Left renal pelvis (tissue), 4 donors: ENCODE data around the gene SLC4A5. TPM values are rescaled to one million over a fixed set of nuclear protein-coding genes. Genes with fewer than 3 reads are reported as not detected.
A peak's percentile ranks its signal among the peaks of the same experiment; 100 is the strongest.

Experiments
- DNase-seq, 4 donors: peaks; one replicate each; pipeline ENCODE4 v3.0.0-alpha.2; 2013; ENCODE audit warnings: low read depth in 4 of 4, low spot score in 3 of 4
- polyA plus RNA-seq, 4 donors: library from polyadenylated mRNA; unstranded; fragments of 120-200 nt; gene quantifications; one replicate each; pipeline ENCODE4 v1.2.1, GENCODE V29; 2013; ENCODE audit not compliant: insufficient read length in 4 of 4

Gene SLC4A5
- polyA plus RNA-seq, 4 donors = 1.5 to 3.4 (median 2.3) TPM

- no peak for DNase-seq
These were observed 61.9 kb downstream of the SLC4A5 start for GRCh38 chr2:74281141-74281975.

GRCh38 chr2:74278694-74279093 lies 64.5 kb downstream of the SLC4A5 start:
- no peak for DNase-seq

- no peak for DNase-seq
These were observed 65.0 kb downstream of the SLC4A5 start for GRCh38 chr2:74278176-74278575.

GRCh38 chr2:74275228-74275627 lies 68.0 kb downstream of the SLC4A5 start:
- DNase-seq = no peak

GRCh38 chr2:74269667-74270066 lies 73.5 kb downstream of the SLC4A5 start:
- DNase-seq = no peak

GRCh38 chr2:74267068-74267467 lies 76.1 kb downstream of the SLC4A5 start:
- no peak for DNase-seq

- no peak for DNase-seq
These were observed 78.9 kb downstream of the SLC4A5 start for GRCh38 chr2:74264281-74264680.

- no peak for DNase-seq
These were observed 80.5 kb downstream of the SLC4A5 start for GRCh38 chr2:74262681-74263080.

GRCh38 chr2:74261204-74261864 lies 81.9 kb downstream of the SLC4A5 start:
- peak in 3 of 4 donors; percentile 22 to 48 (median 36) for DNase-seq

- DNase-seq = no peak
These were observed 82.7 kb downstream of the SLC4A5 start for GRCh38 chr2:74260495-74260894.

GRCh38 chr2:74259733-74260132 lies 83.5 kb downstream of the SLC4A5 start:
- DNase-seq = no peak

- no peak for DNase-seq
These were observed 84.0 kb downstream of the SLC4A5 start for GRCh38 chr2:74259191-74259590.

GRCh38 chr2:74255660-74256213 lies 87.5 kb downstream of the SLC4A5 start:
- DNase-seq = no peak

GRCh38 chr2:74253971-74254310 lies 89.3 kb downstream of the SLC4A5 start:
- DNase-seq = no peak

- DNase-seq = no peak
These were observed 89.8 kb downstream of the SLC4A5 start for GRCh38 chr2:74253306-74253970.

GRCh38 chr2:74252862-74253261 lies 90.4 kb downstream of the SLC4A5 start:
- DNase-seq = no peak

- no peak for DNase-seq
These were observed 91.2 kb downstream of the SLC4A5 start for GRCh38 chr2:74252036-74252435.

- DNase-seq = peak in 3 of 4 donors; percentile 18 to 21 (median 18)
These were observed 93.0 kb downstream of the SLC4A5 start for GRCh38 chr2:74250189-74250631.

- no peak for DNase-seq
These were observed 93.7 kb downstream of the SLC4A5 start for GRCh38 chr2:74249406-74250122.

- no peak for DNase-seq
These were observed 96.6 kb downstream of the SLC4A5 start for GRCh38 chr2:74246496-74247195.
